ENCODE data around the gene DMD. TPM values are rescaled to one million over a fixed set of nuclear protein-coding genes. Genes with fewer than 3 reads are reported as not detected.

The DMD gene
- polyA plus RNA-seq, 3 donors = 0.23 TPM; not detected in 2

DNA sequence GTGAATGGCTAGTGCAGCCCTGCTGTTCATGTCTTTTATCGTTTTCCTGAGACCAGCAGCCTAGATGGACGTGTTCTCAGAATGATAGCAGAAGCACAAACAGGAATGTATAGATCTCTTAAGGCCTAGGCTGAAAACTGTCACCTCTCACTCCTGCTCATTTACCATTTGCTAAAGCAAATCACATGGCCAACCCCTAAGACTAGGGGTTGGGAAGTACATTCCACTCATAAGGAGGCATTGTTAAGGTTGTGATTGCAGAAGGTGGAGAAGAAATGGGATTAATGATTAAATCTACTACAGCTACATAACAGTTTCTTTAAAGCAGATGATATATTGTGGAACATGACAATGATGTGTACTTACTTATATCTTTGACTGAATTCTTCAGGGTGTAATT lies 1602.7 kb downstream of the DMD start:
- Histone ChIP-seq H3K4me2 (replicated peaks; ENCODE audit: extremely low read depth, low read length, poor library complexity, severe bottlenecking) (no peak overlapping the region), H3K36me3 (replicated peaks in 1 of 2; ENCODE audit: control insufficient read depth in 1 of 2, insufficient read depth in 2 of 2, low read length in 2 of 2) (no peaks in the 10 kb centered on the region), H3K79me2 (ENCODE audit: insufficient read depth, low read length) (no peaks in the 10 kb centered on the region), H3K4me1 (ENCODE audit: control insufficient read depth in 1 of 2, insufficient read depth in 2 of 2, low read length in 2 of 2) (no peaks in the 10 kb centered on the region), H3K27ac (ENCODE audit: low read depth in 1 of 2, low read length in 2 of 2) (no peak overlapping the region), H3K4me3 (replicated peaks in 1 of 3; ENCODE audit: low read depth in 2 of 3, low read length in 3 of 3) (no peak overlapping the region), H3K27me3 (ENCODE audit: control insufficient read depth in 2 of 2, insufficient read depth in 2 of 2, low read length in 2 of 2) (no peaks in the 10 kb centered on the region), H3K9me3 (replicated peaks in 1 of 2; ENCODE audit: control insufficient read depth in 1 of 2, insufficient read depth in 1 of 2, low read length in 2 of 2) (no peaks in the 10 kb centered on the region), H4K20me1 (ENCODE audit: insufficient read depth, low read length) (no peaks in the 10 kb centered on the region), H2AFZ (ENCODE audit: insufficient read depth, low read depth, low read length, poor library complexity, severe bottlenecking) (no peak overlapping the region), H3K9ac (ENCODE audit: insufficient read depth, low read length, poor library complexity, severe bottlenecking) (no peak overlapping the region)
- Mint-ChIP-seq H3K9me3 (peaks cover 0 to 3% (median 0%) of the 10 kb centered on the region in 7 donors), H3K4me1 (no peaks in the 10 kb centered on the region), H3K36me3 (no peaks in the 10 kb centered on the region), H3K4me3 (no peak overlapping the region), H3K27me3 (ENCODE audit: low read depth in 3 of 3) (peaks cover 0 to 2% (median 0%) of the 10 kb centered on the region in 3 donors), H3K27ac (no peak overlapping the region)
- DNase-seq = no peak
- WGBS (ENCODE audit: insufficient coverage) = no CpG with 5 or more reads among the region's 2 CpGs
- TF ChIP-seq, protein P1, sequence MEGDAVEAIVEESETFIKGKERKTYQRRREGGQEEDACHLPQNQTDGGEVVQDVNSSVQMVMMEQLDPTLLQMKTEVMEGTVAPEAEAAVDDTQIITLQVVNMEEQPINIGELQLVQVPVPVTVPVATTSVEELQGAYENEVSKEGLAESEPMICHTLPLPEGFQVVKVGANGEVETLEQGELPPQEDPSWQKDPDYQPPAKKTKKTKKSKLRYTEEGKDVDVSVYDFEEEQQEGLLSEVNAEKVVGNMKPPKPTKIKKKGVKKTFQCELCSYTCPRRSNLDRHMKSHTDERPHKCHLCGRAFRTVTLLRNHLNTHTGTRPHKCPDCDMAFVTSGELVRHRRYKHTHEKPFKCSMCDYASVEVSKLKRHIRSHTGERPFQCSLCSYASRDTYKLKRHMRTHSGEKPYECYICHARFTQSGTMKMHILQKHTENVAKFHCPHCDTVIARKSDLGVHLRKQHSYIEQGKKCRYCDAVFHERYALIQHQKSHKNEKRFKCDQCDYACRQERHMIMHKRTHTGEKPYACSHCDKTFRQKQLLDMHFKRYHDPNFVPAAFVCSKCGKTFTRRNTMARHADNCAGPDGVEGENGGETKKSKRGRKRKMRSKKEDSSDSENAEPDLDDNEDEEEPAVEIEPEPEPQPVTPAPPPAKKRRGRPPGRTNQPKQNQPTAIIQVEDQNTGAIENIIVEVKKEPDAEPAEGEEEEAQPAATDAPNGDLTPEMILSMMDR (IDR thresholded peaks at IDR 0.05) = no peak
- intact Hi-C loops (cut with micrococcal nuclease) = no loop called here

DNA sequence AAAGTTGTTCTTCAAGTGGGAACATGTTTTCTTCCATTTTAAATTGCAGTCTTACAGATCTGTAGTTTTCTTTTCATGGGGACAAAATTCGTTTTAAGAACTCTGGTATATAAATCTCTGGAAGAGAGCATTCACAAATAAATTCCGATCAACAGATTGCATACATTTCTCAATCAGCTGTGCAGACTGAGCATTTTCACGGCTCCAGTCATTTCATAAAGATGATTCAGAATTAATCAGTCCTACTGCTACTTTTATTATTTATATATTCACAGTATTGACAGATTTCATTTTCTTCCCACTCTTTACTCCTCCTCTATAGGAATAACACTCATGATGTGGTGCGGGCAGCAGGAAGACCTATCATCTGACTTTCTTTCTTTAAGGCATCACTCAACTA lies 1604.6 kb downstream of the DMD start:
- H3K9me3 ChIP-seq (replicated peaks in 1 of 2; ENCODE audit: control insufficient read depth in 1 of 2, insufficient read depth in 1 of 2, low read length in 2 of 2) = no peaks in the 10 kb centered on the region
- DNase-seq = no peak
- H3K36me3 ChIP-seq (replicated peaks in 1 of 2; ENCODE audit: control insufficient read depth in 1 of 2, insufficient read depth in 2 of 2, low read length in 2 of 2) = no peaks in the 10 kb centered on the region
- no peak overlapping the region for H3K27ac ChIP-seq (ENCODE audit: low read depth in 1 of 2, low read length in 2 of 2)
- no peaks in the 10 kb centered on the region for H3K27me3 ChIP-seq (ENCODE audit: control insufficient read depth in 2 of 2, insufficient read depth in 2 of 2, low read length in 2 of 2)
- TF ChIP-seq, protein P1 (IDR thresholded peaks at IDR 0.05) = no peak
- no peaks in the 10 kb centered on the region for H3K79me2 ChIP-seq (ENCODE audit: insufficient read depth, low read length)
- intact Hi-C loops (cut with micrococcal nuclease) = no loop called here
- H2AFZ ChIP-seq (ENCODE audit: insufficient read depth, low read depth, low read length, poor library complexity, severe bottlenecking) = no peak overlapping the region
- H3K36me3 Mint-ChIP-seq = no peaks in the 10 kb centered on the region
- H3K27me3 Mint-ChIP-seq (ENCODE audit: low read depth in 3 of 3) = peaks cover 0 to 2% (median 0%) of the 10 kb centered on the region in 3 donors
- H3K4me1 Mint-ChIP-seq = no peaks in the 10 kb centered on the region
- no CpG with 5 or more reads among the region's 4 CpGs for WGBS (ENCODE audit: insufficient coverage)
- no peaks in the 10 kb centered on the region for H3K4me1 ChIP-seq (ENCODE audit: control insufficient read depth in 1 of 2, insufficient read depth in 2 of 2, low read length in 2 of 2)
- H3K4me3 ChIP-seq (replicated peaks in 1 of 3; ENCODE audit: low read depth in 2 of 3, low read length in 3 of 3) = no peak overlapping the region
- no peaks in the 10 kb centered on the region for H4K20me1 ChIP-seq (ENCODE audit: insufficient read depth, low read length)
- peaks cover 0 to 3% (median 0%) of the 10 kb centered on the region in 7 donors for H3K9me3 Mint-ChIP-seq
- H3K4me2 ChIP-seq (replicated peaks; ENCODE audit: extremely low read depth, low read length, poor library complexity, severe bottlenecking) = no peak overlapping the region
- no peak overlapping the region for H3K27ac Mint-ChIP-seq
- H3K4me3 Mint-ChIP-seq = no peak overlapping the region
- H3K9ac ChIP-seq (ENCODE audit: insufficient read depth, low read length, poor library complexity, severe bottlenecking) = no peak overlapping the region

Data from CD14-positive monocyte (primary cell).